PC-9 (cell line): Measurements from ENCODE around the gene AQP1. TPM values are rescaled to one million over a fixed set of nuclear protein-coding genes. Genes with fewer than 3 reads are reported as not detected.

ENCODE experiments used
- BruUV-seq: library from RNA; stranded (reverse); fragments of 400-500 nt; replicated peaks from 2 replicates; lab custom pipeline; 2021; lab: Mats Ljungman, UMichigan
- CTCF ChIA-PET: fragments of 300-600 bp; sonication (Branson Sonifier 250); formaldehyde crosslinking; loops from one replicate; lab custom pipeline; 2022; ENCODE audit warnings: antibody characterized with exemption; lab: Charles Lee
- POLR2A ChIA-PET: fragments of 300-600 bp; sonication (Branson Sonifier 250); formaldehyde crosslinking; loops from one replicate; lab custom pipeline; 2022; ENCODE audit warnings: antibody characterized with exemption; ENCODE audit not compliant: unreplicated experiment; lab: Charles Lee
- DNase-seq, 2 experiments: peaks; one replicate each; pipeline versions ENCODE4 v3.0.0 to v3.0.0-alpha.2; 2015 to 2022; ENCODE audit warnings: mixed read lengths in 1 of 2
- H2AFZ ChIP-seq: fragments of 200-600 bp; sonication (generic); 2 replicates; pipeline ENCODE4 v1.8.1; 2017; ENCODE audit warnings: antibody characterized with exemption
- H3F3A ChIP-seq: fragments of 200-600 bp; sonication (generic); 2 replicates; pipeline ENCODE4 v1.8.1; 2017; ENCODE audit warnings: antibody characterized with exemption, mild to moderate bottlenecking, low read depth; ENCODE audit not compliant: insufficient read depth
- H3K27ac ChIP-seq: fragments of 200-600 bp; sonication (generic); 2 replicates; pipeline ENCODE4 v1.6.1; 2016; ENCODE audit warnings: mixed run types
- H3K27me3 ChIP-seq: fragments of 200-600 bp; sonication (generic); 2 replicates; pipeline ENCODE4 v1.6.1; 2016; ENCODE audit warnings: low read depth, mixed run types; ENCODE audit not compliant: insufficient read depth
- H3K36me3 ChIP-seq: fragments of 200-600 bp; sonication (generic); 2 replicates; pipeline ENCODE4 v1.6.1; 2016; ENCODE audit warnings: low read depth, mixed run types
- H3K4me1 ChIP-seq: fragments of 200-600 bp; sonication (generic); replicated peaks from 2 replicates; pipeline ENCODE4 v1.6.1; 2016; ENCODE audit warnings: mixed run types; ENCODE audit not compliant: insufficient read depth
- H3K4me2 ChIP-seq: fragments of 200-600 bp; sonication (generic); 2 replicates; pipeline ENCODE4 v1.6.1; 2017; ENCODE audit warnings: mixed run types
- H3K4me3 ChIP-seq: fragments of 200-600 bp; sonication (generic); 2 replicates; pipeline ENCODE4 v1.6.1; 2016; ENCODE audit warnings: mixed run types
- H3K79me2 ChIP-seq: fragments of 200-600 bp; sonication (generic); 2 replicates; pipeline ENCODE4 v1.6.1; 2017; ENCODE audit warnings: low read depth, mixed run types
- H3K9me2 ChIP-seq: fragments of 200-600 bp; sonication (generic); 2 replicates; pipeline ENCODE4 v1.8.1; 2017; ENCODE audit warnings: mild to moderate bottlenecking; ENCODE audit not compliant: insufficient read depth
- H3K9me3 ChIP-seq: fragments of 200-600 bp; sonication (generic); 2 replicates; pipeline ENCODE4 v1.8.1; 2016; ENCODE audit warnings: low read depth; ENCODE audit not compliant: insufficient read depth
- H4K20me1 ChIP-seq: fragments of 200-600 bp; sonication (generic); 2 replicates; pipeline ENCODE4 v1.8.1; 2017; ENCODE audit not compliant: insufficient read depth
- EZH2 ChIP-seq: fragments of 200-600 bp; sonication (generic); IDR thresholded peaks from 2 replicates; pipeline ENCODE4 v1.8.0; 2017; ENCODE audit warnings: antibody characterized with exemption, low read depth
- intact Hi-C: fragments of 100-400 bp; cut with micrococcal nuclease; formaldehyde crosslinking; loops from one replicate; pipeline ENCODE4 v1.10.0; 2022; ENCODE audit not compliant: unreplicated experiment
- total RNA-seq: library from RNA; stranded (reverse); gene quantifications from 2 replicates; pipeline ENCODE4 v1.2.3, GENCODE V29; 2021
- TF ChIP-seq, protein P1 (sequence below): fragments of 200-600 bp; sonication (generic); conservative IDR thresholded peaks from 2 replicates; pipeline ENCODE4 v1.6.1; 2017; ENCODE audit warnings: mixed run types, antibody characterized with exemption, mild to moderate bottlenecking, moderate library complexity

The AQP1 gene
- total RNA-seq, 1 experiment from 2014 or later: 4.0 TPM

DNA sequence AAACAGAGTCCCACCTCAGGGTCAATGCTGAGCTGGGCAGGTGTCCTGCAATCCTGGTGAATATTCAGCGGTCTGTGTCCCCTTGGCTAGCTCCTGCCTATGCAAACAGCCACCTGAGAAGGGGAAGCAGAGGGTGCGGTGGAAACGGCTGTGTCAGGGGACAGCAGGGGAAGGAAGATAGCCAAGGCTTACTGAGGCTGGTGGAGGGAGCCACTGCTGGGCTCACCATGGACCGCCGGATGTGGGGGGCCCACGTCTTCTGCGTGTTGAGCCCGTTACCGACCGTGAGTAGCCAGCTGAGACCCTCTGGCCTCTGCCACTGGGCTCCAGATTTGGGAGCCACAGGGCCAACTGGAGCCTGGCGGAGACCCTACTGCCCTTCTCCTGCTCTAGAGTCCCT lies 52.2 kb downstream of the AQP1 start, which contains the start of gene GHRHR:
Gene GHRHR (plus strand): TSS at position 112 of the 400 bp plus-strand sequence. CDS start 116 bp downstream, at position 228.
- POLR2A ChIA-PET: no interaction called here
- Histone ChIP-seq H3K27me3 (peaks cover 66% of the 10 kb centered on the region), H3K4me1 (no peaks in the 10 kb centered on the region), H3K9me3 (no peaks in the 10 kb centered on the region), H3K36me3 (no peaks in the 10 kb centered on the region), H3K4me2 (no peak within 1 kb of the TSS), H2AFZ (no peak within 1 kb of the TSS), H4K20me1 (no peaks in the 10 kb centered on the region), H3K27ac (no peak within 1 kb of the TSS), H3K79me2 (no peaks in the 10 kb centered on the region), H3F3A (no peaks in the 10 kb centered on the region), H3K9me2 (no peaks in the 10 kb centered on the region), H3K4me3 (no peak within 1 kb of the TSS)
- DNase-seq: no peak
- no TSS peak for BruUV-seq
- CTCF ChIA-PET: no interaction called here
- intact Hi-C loops: no loop called here
- no peak for TF ChIP-seq EZH2
- TF ChIP-seq, protein P1, sequence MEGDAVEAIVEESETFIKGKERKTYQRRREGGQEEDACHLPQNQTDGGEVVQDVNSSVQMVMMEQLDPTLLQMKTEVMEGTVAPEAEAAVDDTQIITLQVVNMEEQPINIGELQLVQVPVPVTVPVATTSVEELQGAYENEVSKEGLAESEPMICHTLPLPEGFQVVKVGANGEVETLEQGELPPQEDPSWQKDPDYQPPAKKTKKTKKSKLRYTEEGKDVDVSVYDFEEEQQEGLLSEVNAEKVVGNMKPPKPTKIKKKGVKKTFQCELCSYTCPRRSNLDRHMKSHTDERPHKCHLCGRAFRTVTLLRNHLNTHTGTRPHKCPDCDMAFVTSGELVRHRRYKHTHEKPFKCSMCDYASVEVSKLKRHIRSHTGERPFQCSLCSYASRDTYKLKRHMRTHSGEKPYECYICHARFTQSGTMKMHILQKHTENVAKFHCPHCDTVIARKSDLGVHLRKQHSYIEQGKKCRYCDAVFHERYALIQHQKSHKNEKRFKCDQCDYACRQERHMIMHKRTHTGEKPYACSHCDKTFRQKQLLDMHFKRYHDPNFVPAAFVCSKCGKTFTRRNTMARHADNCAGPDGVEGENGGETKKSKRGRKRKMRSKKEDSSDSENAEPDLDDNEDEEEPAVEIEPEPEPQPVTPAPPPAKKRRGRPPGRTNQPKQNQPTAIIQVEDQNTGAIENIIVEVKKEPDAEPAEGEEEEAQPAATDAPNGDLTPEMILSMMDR: no peak

- ChIA-PET CTCF (no interaction called here), POLR2A (no interaction called here)
- Histone ChIP-seq H3K9me2 (no peaks in the 10 kb centered on the region), H3K4me3 (no peak overlapping the region), H3K9me3 (no peaks in the 10 kb centered on the region), H3K79me2 (no peaks in the 10 kb centered on the region), H3K4me2 (no peak overlapping the region), H2AFZ (no peak overlapping the region), H3K27ac (no peak overlapping the region), H3F3A (no peaks in the 10 kb centered on the region), H3K36me3 (no peaks in the 10 kb centered on the region), H4K20me1 (no peaks in the 10 kb centered on the region), H3K4me1 (no peaks in the 10 kb centered on the region), H3K27me3 (peaks cover 68% of the 10 kb centered on the region)
- no peak for TF ChIP-seq EZH2
- TF ChIP-seq, protein P1: no peak
- BruUV-seq: no TSS peak
- no peak for DNase-seq
- intact Hi-C loops: no loop called here
These were observed 53.7 kb downstream of the AQP1 start for GRCh38 chr7:30965372-30965771.

DNA sequence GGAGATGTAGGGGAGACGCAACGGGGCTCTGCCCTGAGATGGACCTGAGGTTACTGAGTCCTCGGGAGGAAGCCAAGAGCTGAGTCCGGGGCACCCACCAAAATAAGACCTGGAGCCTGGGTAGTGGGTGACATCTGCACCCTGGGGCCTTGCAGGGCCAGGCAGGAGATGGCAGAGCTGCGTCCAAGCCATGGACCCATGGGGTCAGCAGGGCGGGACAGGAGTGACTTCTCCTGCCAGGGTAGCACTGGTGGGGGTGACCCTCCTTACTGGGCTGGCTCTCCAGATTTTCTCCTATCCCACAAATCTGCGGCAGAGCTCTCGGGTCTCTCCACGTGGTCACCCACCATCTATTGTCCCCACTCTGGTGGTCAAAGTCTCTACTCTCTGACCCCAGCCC lies 54.2 kb downstream of the AQP1 start:
- no peak overlapping the region for H2AFZ ChIP-seq
- intact Hi-C loops: no loop called here
- ChIA-PET POLR2A (interaction anchor here (0.7 kb wide), 1 partner anchor 120 kb away, joined by 6 read pairs; no protein-coding TSS in a partner anchor), CTCF (interaction anchor here (0.6 kb wide), 1 partner anchor 568 kb away, joined by 5 read pairs; no protein-coding TSS in a partner anchor)
- H3K4me3 ChIP-seq: no peak overlapping the region
- H3F3A ChIP-seq: no peaks in the 10 kb centered on the region
- no peak for TF ChIP-seq EZH2
- TF ChIP-seq, protein P1: no peak
- no peaks in the 10 kb centered on the region for H3K9me2 ChIP-seq
- no peak overlapping the region for H3K4me2 ChIP-seq
- H3K79me2 ChIP-seq: no peaks in the 10 kb centered on the region
- H3K27ac ChIP-seq: no peak overlapping the region
- BruUV-seq: no TSS peak
- peaks cover 70% of the 10 kb centered on the region for H3K27me3 ChIP-seq
- no peaks in the 10 kb centered on the region for H4K20me1 ChIP-seq
- no peaks in the 10 kb centered on the region for H3K36me3 ChIP-seq
- DNase-seq: no peak
- H3K9me3 ChIP-seq: no peaks in the 10 kb centered on the region
- no peaks in the 10 kb centered on the region for H3K4me1 ChIP-seq
